ENCODE results near the gene CDIP1. TPM values are rescaled to one million over a fixed set of nuclear protein-coding genes. Genes with fewer than 3 reads are reported as not detected.
A peak's percentile ranks its signal among the peaks of the same experiment; 100 is the strongest.

Gene CDIP1
- total and polyA plus RNA-seq, 10 of the 15 experiments (the other 5 are each of a cell fraction or from before 2014, with no cell fraction given): 6.1 to 32.4 (median 13.6) TPM

- TF ChIP-seq BCLAF1 (IDR thresholded peaks at IDR 0.05) (no peak), ZNF384 (IDR thresholded peaks at IDR 0.05; ENCODE audit: borderline replicate concordance, low read depth, low read length) (no peak), SPI1 (IDR thresholded peaks at IDR 0.05; ENCODE audit: borderline replicate concordance, insufficient read depth, low read depth, low read length) (no peak), TCF3 (IDR thresholded peaks at IDR 0.05; ENCODE audit: borderline replicate concordance, insufficient read depth, low read depth, low read length) (peak; percentile 76), MXI1 (IDR thresholded peaks at IDR 0.05; ENCODE audit: low read depth, low read length) (no peak), CBX3 (IDR thresholded peaks at IDR 0.05; ENCODE audit: borderline replicate concordance, low read depth) (no peak), ESRRA (IDR thresholded peaks at IDR 0.05; ENCODE audit: low read length) (no peak), HCFC1 (IDR thresholded peaks at IDR 0.05; ENCODE audit: low read length) (peak; percentile 73), SIN3A (IDR thresholded peaks at IDR 0.05; ENCODE audit: low read depth, low read length) (0 out of 2 replicates have a peak, but pooled peaks have one; percentile 53), WRNIP1 (IDR thresholded peaks at IDR 0.05; ENCODE audit: borderline replicate concordance, low read depth, low read length) (no peak), MLLT1 (IDR thresholded peaks at IDR 0.05) (peak; percentile 83), TBL1XR1 (IDR thresholded peaks at IDR 0.05; ENCODE audit: low read depth, low read length) (no peak), PBX3 (IDR thresholded peaks at IDR 0.05; ENCODE audit: insufficient replicate concordance, low read depth, low read length) (no peak), DPF2 (IDR thresholded peaks at IDR 0.05) (peak; percentile 67; the same call in 1 of the 2 replicates), IRF3 (IDR thresholded peaks at IDR 0.05) (no peak), ATF7 (IDR thresholded peaks at IDR 0.05; ENCODE audit: low read depth) (peak; percentile 99), ZBTB40 (IDR thresholded peaks at IDR 0.05; ENCODE audit: borderline replicate concordance) (no peak)
Observed at GRCh38 chr16:4538350-4539235, at the start of gene CDIP1 (continued).

All from GM12878 (cell line).